H4 (cell line): ENCODE measurements around the gene SH3YL1. TPM values are rescaled to one million over a fixed set of nuclear protein-coding genes. Genes with fewer than 3 reads are reported as not detected.

Source experiments
- DNase-seq: peaks from one replicate; pipeline ENCODE4 v3.0.0-alpha.2; 2015; ENCODE audit warnings: low spot score
- total RNA-seq: library from RNA; depleted of rRNA; stranded (reverse); fragments of >200 nt; shearing (Covaris generic); gene quantifications from 2 replicates; pipeline ENCODE4 v1.2.3, GENCODE V29; 2014

The SH3YL1 gene
- total RNA-seq, 1 experiment from 2014 or later = 8.0 TPM

GRCh38 chr2:223971-224760 is 39.7 kb downstream of the SH3YL1 start:
- DNase-seq = no peak

- DNase-seq = no peak
Measured at GRCh38 chr2:223451-223850, 40.4 kb downstream of the SH3YL1 start.

DNA sequence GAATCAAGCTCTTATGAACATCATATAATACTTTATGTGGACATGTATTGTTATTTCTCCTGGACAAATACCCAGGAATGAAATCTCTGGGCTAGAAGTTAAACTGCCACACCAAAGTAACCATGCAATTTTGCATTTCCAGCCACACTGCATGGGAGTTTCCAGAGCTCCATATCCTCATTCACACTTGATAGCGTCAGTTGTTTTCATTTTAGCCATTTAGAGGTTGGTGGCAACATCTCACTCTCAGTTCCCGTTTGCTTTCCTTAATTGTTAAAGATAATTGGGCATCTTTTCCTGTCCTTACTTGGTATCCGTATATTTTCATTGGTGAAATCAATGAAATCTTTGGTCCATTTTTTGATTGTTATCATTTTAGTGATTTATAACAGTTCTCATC is 47.8 kb downstream of the SH3YL1 start:
- DNase-seq = no peak

DNA sequence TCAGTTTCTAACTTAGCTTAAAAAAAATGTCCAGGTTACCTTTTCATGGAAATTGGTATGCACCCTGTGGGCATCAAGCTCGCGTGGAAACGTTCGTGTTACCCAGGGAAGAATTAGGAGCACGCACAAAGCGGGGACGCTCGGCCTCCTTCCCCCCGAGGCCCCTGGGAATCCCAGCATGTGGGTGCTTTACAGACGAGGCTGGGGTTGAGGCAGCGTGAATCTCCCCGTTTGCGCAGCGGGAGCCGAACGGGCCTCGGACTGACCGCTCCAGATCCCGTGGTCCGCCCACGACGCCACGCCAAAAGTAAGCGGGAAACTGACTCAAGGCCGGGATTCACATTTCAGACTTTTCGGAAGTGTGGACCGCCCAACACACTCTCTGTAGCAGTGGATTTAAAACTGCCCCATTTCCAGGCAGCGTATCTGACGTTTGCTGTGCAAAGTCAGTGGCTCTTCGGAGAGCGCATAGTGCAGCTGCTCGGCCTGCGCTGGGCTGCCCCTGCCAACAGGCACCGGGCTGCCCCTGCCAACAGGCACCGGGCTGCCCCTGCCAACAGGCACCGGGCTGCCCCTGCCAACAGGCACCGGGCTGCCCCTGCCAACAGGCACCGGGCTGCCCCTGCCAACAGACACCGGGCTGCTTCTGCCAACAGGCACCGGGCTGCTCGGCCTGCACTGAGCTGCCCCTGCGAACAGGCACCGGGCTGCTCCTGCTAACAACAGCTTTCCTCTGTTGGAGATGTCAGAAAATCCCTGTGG is 49.7 kb downstream of the SH3YL1 start:
- no peak for DNase-seq

DNA sequence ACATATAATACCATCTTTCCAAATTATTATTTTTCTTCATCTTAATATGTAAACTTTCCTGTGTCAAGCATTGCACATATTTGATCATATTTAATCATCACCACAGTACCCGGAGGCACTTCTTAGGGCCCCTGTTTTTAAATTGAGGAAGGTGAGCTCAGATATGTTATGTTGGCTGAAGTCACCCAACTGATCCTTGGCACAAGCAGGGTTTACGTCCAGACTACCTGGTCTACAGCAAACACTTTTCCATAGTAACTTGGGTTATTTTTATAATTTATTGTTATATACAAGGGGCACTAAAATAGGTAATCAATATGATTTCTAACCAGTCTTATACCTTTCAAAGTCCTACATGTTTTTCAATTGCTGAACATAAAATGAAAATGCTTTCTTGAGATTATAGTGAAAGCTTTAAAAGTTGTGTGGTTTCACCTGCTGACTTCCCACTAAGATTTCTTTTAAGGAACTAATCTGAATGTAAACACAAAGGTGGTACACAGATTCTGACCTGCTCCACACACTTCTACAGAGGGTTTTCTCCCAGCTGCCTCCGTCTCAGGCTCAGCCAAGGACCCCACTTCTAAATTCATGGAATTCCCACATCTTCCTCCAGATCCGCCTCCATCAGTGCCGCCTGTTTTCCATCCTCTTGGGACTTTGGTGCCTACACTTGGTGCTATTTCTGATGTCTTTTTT is 52.2 kb downstream of the SH3YL1 start:
- DNase-seq = no peak

- no peak for DNase-seq
Measured at GRCh38 chr2:210660-211059, 53.2 kb downstream of the SH3YL1 start.

DNA sequence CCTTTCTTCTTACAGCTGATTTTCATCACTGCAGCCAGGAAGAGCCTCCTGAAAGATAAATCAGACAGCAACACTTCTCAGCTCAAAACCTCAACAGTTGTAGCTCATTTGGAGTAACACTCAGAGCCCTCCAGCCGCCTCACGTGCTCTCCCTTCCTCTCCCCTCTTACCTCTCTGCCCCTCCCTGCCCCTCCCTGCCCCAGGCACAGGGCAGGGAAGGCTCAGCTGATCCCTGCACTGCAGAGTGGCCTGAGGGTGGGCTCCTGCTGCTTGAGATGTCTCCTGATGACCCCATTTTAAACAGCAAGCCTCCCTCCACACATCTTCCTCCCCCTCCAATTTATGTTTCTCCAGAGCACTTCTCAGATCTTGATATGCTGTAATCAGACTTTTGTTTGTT is 54.4 kb downstream of the SH3YL1 start:
- no peak for DNase-seq

DNA sequence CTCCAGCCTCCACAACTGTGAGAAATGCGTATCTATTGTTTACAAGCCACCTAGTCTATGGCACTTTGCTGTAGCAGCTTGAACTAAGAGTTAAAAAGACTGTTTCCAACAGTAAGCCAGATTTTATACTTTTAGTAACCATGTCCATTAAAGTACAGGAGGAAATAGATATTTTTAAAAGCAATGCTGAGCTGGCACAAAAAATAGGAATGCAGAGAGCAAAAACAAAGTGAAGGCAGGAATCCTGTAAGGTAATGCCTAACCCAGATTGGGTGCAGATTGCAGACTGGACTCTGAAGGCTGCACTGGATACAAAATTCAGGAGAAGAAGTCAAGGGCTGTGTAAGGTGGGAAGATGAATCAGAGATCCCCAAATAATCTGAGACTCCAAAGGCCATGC is 55.5 kb downstream of the SH3YL1 start:
- DNase-seq = no peak

DNA sequence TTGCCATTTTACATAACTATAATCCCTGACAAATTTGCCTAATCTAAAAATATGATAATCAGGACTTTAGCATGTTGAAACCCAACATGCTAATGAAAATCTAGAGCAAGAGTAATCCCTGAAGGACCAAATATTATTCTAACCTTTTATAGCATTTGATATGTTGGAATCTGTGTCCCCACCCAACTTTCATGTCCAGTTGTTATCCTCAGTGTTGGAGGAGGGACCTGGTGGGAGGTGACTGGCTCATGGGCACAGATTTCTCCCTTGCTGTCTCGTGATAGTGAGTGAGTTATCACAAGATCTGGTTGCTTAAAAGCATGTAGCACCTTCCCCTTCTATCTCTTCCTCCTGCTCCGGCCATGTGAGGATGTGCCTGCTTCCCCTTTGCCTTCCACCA is 59.8 kb downstream of the SH3YL1 start:
- no peak for DNase-seq

GRCh38 chr2:203401-203800 is 60.4 kb downstream of the SH3YL1 start:
- DNase-seq = no peak

- DNase-seq = no peak
Measured at GRCh38 chr2:202945-203344, 60.9 kb downstream of the SH3YL1 start.

DNA sequence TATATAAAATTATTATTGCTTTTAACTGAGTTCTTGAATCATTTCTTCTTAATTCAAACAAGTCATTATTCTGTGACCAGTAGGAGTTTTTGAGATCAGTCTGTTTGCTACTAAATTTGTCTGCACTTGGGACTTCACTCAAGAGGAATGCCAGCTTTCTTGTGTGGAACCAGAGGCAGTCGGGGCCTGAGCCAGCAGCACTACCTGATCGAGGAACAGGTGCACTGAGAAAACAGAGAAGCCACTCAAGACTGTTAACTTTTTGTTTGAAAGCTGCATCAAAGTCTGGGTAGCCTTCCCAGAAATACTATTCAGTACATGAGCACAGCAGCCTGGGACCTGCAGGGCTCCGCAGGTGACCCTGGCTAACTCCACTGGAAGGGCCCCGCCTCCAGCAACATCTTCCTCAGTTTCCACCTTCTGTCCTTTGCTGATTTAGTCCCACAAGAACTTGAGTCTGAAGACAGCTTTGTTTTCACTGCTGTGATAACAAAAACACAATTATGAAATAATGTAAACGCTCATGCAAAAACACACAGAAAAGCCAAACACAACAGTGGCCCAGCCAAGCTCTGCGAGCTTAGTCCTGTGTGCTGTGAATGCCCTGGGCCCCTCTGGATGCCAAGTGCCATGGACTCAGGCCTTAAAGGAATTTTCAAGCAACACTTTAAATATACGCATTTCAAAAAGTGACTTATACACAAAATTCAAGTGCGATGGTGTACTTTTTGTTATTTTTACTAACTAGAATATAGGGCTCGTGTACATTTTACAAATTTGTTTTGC is 62.0 kb downstream of the SH3YL1 start:
- no peak for DNase-seq

- no peak for DNase-seq
Measured at GRCh38 chr2:199041-199966, 64.5 kb downstream of the SH3YL1 start.

GRCh38 chr2:196406-196805 is 67.4 kb downstream of the SH3YL1 start:
- DNase-seq = no peak

DNA sequence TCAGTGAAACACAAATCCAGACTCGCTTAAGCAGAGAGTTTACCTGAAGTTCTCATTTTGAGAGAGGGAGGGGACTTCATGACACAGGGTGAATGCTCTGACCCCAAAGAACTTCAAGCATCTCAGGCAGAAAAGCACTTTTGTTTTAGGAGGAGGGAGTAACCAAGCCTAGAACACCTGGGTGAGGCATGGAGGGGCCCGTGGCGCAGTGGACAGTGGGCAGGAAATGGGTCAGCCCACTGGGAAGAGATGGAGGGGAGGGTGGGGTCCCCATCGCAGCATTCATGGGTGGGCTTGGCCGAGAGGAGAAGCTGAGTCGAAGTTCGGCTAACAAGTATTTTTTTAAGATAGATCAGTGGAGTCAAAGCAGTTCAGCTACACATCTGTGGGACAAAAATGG is 67.9 kb downstream of the SH3YL1 start:
- DNase-seq = no peak

- DNase-seq = peak; percentile 8
Measured at GRCh38 chr2:193141-193671, 70.6 kb downstream of the SH3YL1 start.

GRCh38 chr2:191311-192190 is 72.3 kb downstream of the SH3YL1 start:
- DNase-seq = no peak

DNA sequence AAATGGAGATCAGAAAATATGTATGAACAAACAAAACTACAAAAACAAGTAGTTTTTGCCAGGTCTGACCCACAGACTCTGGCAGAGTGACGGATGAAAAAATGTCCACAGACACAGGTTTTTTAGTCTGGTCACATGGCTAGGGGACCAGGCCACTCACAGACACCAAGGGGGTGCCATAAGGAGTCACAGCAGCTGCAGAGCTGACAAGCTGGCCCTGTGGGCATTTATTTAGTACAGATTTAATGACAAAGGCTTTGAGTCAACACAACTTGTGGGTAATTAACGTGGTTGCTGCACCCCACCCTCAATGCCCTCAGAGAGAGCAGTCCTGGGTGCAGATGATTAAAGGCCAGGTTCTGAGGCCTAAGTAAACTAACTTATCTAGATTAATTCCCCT is 76.0 kb downstream of the SH3YL1 start:
- DNase-seq = no peak

GRCh38 chr2:185221-185620 is 78.6 kb downstream of the SH3YL1 start:
- DNase-seq = no peak

GRCh38 chr2:184695-185094 is 79.1 kb downstream of the SH3YL1 start:
- no peak for DNase-seq
